Body of pancreas (tissue), 4 donors: ENCODE results near the gene ZNF26. TPM values are rescaled to one million over a fixed set of nuclear protein-coding genes. Genes with fewer than 3 reads are reported as not detected.

Source experiments
- ATAC-seq: fragments of 150-250 bp; one replicate; pipeline ENCODE4 v1.9.1; 2016
- DNase-seq, 4 donors: peaks; one replicate each; pipeline ENCODE4 v3.0.0-alpha.2; 2019
- H3K27ac ChIP-seq, 4 donors: fragments of 200-600 bp; sonication (generic); 1 replicate in 3 of 4; 2 replicates in 1 of 4; pipeline versions ENCODE4 v1.5.1 to v1.6.1; 2016 to 2019; ENCODE audit warnings: mild to moderate bottlenecking in 1 of 4, mixed read lengths in 1 of 4, moderate library complexity in 1 of 4
- H3K27me3 ChIP-seq, 2 donors: fragments of 200-600 bp; sonication (generic); one replicate each; pipeline ENCODE4 v1.6.0; 2016; ENCODE audit warnings: mild to moderate bottlenecking in 1 of 2
- H3K36me3 ChIP-seq, 2 donors: fragments of 200-600 bp; sonication (generic); replicated peaks in 1 of 2; 2 replicates each; pipeline ENCODE4 v1.5.1; 2016; ENCODE audit warnings: low read depth in 2 of 2; ENCODE audit not compliant: insufficient read depth in 1 of 2
- H3K4me1 ChIP-seq: fragments of 200-600 bp; sonication (generic); one replicate; pipeline ENCODE4 v1.6.0; 2016
- H3K4me3 ChIP-seq, 2 donors: fragments of 200-600 bp; sonication (generic); 1 replicate in 1 of 2; 2 replicates in 1 of 2; pipeline ENCODE4 v1.5.1; 2016 to 2019
- H3K9me3 ChIP-seq, 3 donors: fragments of 200-600 bp; sonication (generic); 1 replicate in 2 of 3; 2 replicates in 1 of 3; pipeline ENCODE4 v1.5.1; 2016
- CTCF ChIP-seq, 7 experiments: fragments of 450-650 bp in 4 of 7; fragments of 200-600 bp in 3 of 7; sonication (generic) in 3 of 7; IDR thresholded peaks; one replicate each; pipeline ENCODE4 v1.5.1; 2016 to 2019; ENCODE audit warnings: antibody characterized with exemption in 7 of 7
- POLR2A ChIP-seq, 3 donors: fragments of 450-650 bp; IDR thresholded peaks; one replicate each; pipeline ENCODE4 v1.6.1; 2016; ENCODE audit warnings: antibody characterized with exemption in 3 of 3, mild to moderate bottlenecking in 2 of 3
- WGBS, 2 donors: methylation state at CpG; one replicate each; pipeline ENCODE4 v1.1.5; 2017; 5-methylcytosine and 5-hydroxymethylcytosine counted together
- intact Hi-C: fragments of 100-400 bp; cut with DNase I; formaldehyde crosslinking; loops from one replicate; pipeline ENCODE4 v1.15.1; 2023
- total RNA-seq, 2 donors: library from RNA; depleted of rRNA; stranded (reverse); fragments of >200 nt; gene quantifications; one replicate each; pipeline ENCODE4 v1.1.0, GENCODE V29; 2016

The ZNF26 gene
- total RNA-seq, 2 donors from 2014 or later, result 7.5 to 8.6 TPM

- whole genome bisulfite sequencing, 2 donors, result 93 to 95% methylated on average over 28 of the region's 29 CpGs
- Histone ChIP-seq H3K36me3 (peaks cover 9 to 13% of the 10 kb centered on the region in 2 donors), H3K27ac (no peak overlapping the region), H3K9me3 (peaks cover 0 to 55% (median 0%) of the 10 kb centered on the region in 3 donors), H3K27me3 (no peaks in the 10 kb centered on the region), H3K4me1 (no peaks in the 10 kb centered on the region), H3K4me3 (no peak overlapping the region)
- intact Hi-C loops, result no loop called here
- DNase-seq (no peak), ATAC-seq (no peak)
- TF ChIP-seq CTCF (IDR thresholded peaks at IDR 0.05) (no peak), POLR2A (IDR thresholded peaks at IDR 0.05) (no peak)
These were observed 37.8 kb upstream of the ZNF26 start for GRCh38 chr12:132948146-132949066.

DNA sequence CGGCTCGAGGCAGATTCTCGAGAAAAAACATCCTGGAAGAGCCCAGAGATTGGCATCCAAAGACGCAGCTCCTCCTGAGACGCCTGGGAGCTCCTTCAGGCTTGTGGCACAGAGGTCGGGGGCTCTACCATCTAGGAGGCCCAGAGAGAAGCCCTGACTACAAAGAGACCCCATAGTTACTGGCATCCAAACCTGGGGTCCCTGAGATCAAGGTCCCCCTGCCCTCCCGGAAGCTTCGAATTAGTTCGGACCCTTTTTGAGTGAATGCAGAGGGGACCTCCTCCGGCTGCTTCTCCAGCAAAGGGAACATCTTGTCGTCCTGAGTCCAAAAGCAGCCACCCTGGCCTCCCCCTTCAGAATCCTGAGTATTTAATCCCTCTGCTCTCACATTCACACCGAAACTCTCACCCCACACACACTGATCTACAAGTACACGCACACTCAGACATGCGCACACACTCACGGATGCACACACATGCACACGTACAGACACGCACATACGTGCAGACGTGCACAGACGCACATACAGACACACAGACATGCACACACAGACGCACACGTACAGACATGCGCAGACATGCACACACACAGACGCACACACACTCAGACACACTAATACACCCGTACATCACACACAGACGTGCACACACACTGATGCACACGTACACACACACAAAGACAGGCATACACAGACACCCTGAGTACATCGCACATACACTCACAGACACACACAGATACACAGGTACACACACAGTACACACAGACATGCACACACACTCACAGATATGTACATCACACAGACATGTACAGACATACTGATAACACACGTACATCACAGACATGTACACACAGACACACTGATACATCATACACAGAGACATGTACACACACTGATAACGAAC, 36.0 kb upstream of the ZNF26 start:
- intact Hi-C loops, result no loop called here
- H3K36me3 ChIP-seq, result peaks cover 0 to 1% of the 10 kb centered on the region in 2 donors
- 95 to 98% methylated on average over 26 to 30 of the region's 30 CpGs for WGBS, 2 donors
- ATAC-seq (no peak), DNase-seq (no peak)
- TF ChIP-seq CTCF (IDR thresholded peaks at IDR 0.05), result no peak
- TF ChIP-seq POLR2A (IDR thresholded peaks at IDR 0.05), result no peak
- H3K27me3 ChIP-seq, result no peaks in the 10 kb centered on the region
- no peak overlapping the region for H3K4me3 ChIP-seq
- H3K4me1 ChIP-seq, result peaks cover 8% of the 10 kb centered on the region
- no peak overlapping the region for H3K27ac ChIP-seq
- peaks cover 0 to 43% (median 0%) of the 10 kb centered on the region in 3 donors for H3K9me3 ChIP-seq

DNA sequence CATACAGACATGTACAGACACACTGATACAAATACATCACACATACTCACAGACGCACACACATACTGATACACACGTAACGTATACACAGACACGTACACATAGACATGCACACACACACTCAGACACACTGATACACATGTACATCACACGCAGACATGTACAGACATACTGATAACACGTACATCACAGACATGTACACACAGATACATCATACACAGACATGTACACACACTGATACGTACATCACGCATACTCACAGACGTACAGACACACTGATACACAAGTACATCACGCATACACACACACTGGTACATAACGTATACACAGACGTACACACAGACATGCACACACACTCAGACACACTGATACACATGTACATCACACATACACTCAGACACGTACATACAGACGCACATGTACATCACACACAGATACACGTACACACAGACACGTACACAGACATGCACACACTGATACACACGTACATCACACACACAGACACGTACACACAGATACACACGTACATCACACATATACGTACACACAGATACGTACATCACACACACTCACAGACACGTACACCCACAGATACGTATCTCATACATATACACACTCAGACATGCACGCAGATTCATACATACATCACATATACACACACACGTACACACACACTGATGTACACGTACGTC, 35.2 kb upstream of the ZNF26 start:
- no peaks in the 10 kb centered on the region for H3K36me3 ChIP-seq
- peaks cover 11% of the 10 kb centered on the region for H3K4me1 ChIP-seq
- H3K27me3 ChIP-seq, result no peaks in the 10 kb centered on the region
- ATAC-seq (no peak), DNase-seq (no peak)
- no peak overlapping the region for H3K27ac ChIP-seq
- TF ChIP-seq POLR2A (IDR thresholded peaks at IDR 0.05) (no peak), CTCF (IDR thresholded peaks at IDR 0.05) (no peak)
- peaks cover 0 to 43% (median 0%) of the 10 kb centered on the region in 3 donors for H3K9me3 ChIP-seq
- H3K4me3 ChIP-seq, result no peak overlapping the region
- WGBS, 2 donors, result 96 to 98% methylated on average over 27 of the region's 27 CpGs
- intact Hi-C loops, result no loop called here

DNA sequence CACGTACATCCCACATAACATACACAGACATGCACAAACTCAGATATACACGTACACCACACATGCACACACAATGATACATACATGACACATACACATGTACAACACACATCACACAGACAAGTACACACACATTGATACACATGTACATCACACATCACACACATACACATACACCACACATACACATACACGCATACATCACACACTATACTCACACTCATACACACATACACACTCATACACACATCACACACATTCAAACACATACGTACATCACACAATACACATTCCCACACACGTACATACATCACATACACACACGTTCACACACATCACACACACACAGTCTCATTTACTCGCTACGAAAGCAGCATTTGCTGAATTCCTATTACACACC, 34.5 kb upstream of the ZNF26 start:
- DNase-seq (no peak), ATAC-seq (no peak)
- peaks cover 0 to 38% (median 0%) of the 10 kb centered on the region in 3 donors for H3K9me3 ChIP-seq
- WGBS, 2 donors, result 96 to 100% methylated on average over 8 of the region's 8 CpGs
- H3K36me3 ChIP-seq, result no peaks in the 10 kb centered on the region
- no peak overlapping the region for H3K4me3 ChIP-seq
- TF ChIP-seq CTCF (IDR thresholded peaks at IDR 0.05), result no peak
- TF ChIP-seq POLR2A (IDR thresholded peaks at IDR 0.05), result no peak
- no peak overlapping the region for H3K27ac ChIP-seq
- intact Hi-C loops, result no loop called here
- no peaks in the 10 kb centered on the region for H3K27me3 ChIP-seq
- peaks cover 12% of the 10 kb centered on the region for H3K4me1 ChIP-seq
